MM.1S (cell line): ENCODE data around the gene TGFBR3.

Source experiments
- DNase-seq: peaks from one replicate; pipeline ENCODE4 v3.0.0-alpha.2; 2015
- H2AFZ ChIP-seq: fragments of 300-600 bp; sonication (generic); 2 replicates; pipeline ENCODE4 v1.6.0; 2016; ENCODE audit warnings: antibody characterized with exemption, low read length
- H3F3A ChIP-seq: fragments of 300-600 bp; sonication (generic); 2 replicates; pipeline ENCODE4 v1.6.1; 2016; ENCODE audit warnings: mild to moderate bottlenecking, antibody characterized with exemption, low read length, moderate library complexity, mixed read lengths; ENCODE audit not compliant: insufficient read depth
- H3K27ac ChIP-seq: fragments of 300-600 bp; sonication (generic); 2 replicates; pipeline ENCODE4 v1.5.1; 2016; ENCODE audit warnings: mild to moderate bottlenecking, low read length
- H3K27me3 ChIP-seq: fragments of 300-600 bp; sonication (generic); replicated peaks from 2 replicates; pipeline ENCODE4 v1.6.0; 2016; ENCODE audit warnings: low read length; ENCODE audit not compliant: insufficient read depth
- H3K36me3 ChIP-seq: fragments of 300-600 bp; sonication (generic); replicated peaks from 2 replicates; pipeline ENCODE4 v1.6.1; 2016; ENCODE audit warnings: mild to moderate bottlenecking, low read length, mixed read lengths; ENCODE audit not compliant: insufficient read depth
- H3K4me1 ChIP-seq: fragments of 300-600 bp; sonication (generic); 2 replicates; pipeline ENCODE4 v1.6.1; 2016; ENCODE audit warnings: low read length, mixed read lengths
- H3K4me2 ChIP-seq: fragments of 300-600 bp; sonication (generic); 2 replicates; pipeline ENCODE4 v1.6.0; 2016; ENCODE audit warnings: low read depth, low read length
- H3K4me3 ChIP-seq: fragments of 300-600 bp; sonication (generic); 2 replicates; pipeline ENCODE4 v1.5.1; 2016; ENCODE audit warnings: low read length, mixed read lengths
- H3K79me2 ChIP-seq: fragments of 300-600 bp; sonication (generic); 2 replicates; pipeline ENCODE4 v1.6.1; 2016; ENCODE audit warnings: mixed run types, low read length, mixed read lengths
- H3K9ac ChIP-seq: fragments of 300-600 bp; sonication (generic); 2 replicates; pipeline ENCODE4 v1.6.1; 2016; ENCODE audit warnings: low read length, mixed read lengths
- H3K9me2 ChIP-seq: fragments of 300-600 bp; sonication (generic); replicated peaks from 2 replicates; pipeline ENCODE4 v1.6.1; 2016; ENCODE audit warnings: mild to moderate bottlenecking, low read length, mixed read lengths; ENCODE audit not compliant: insufficient read depth
- H3K9me3 ChIP-seq: fragments of 300-600 bp; sonication (generic); replicated peaks from 2 replicates; pipeline ENCODE4 v1.6.1; 2016; ENCODE audit warnings: mild to moderate bottlenecking, low read length, mixed read lengths; ENCODE audit not compliant: insufficient read depth
- H4K20me1 ChIP-seq: fragments of 300-600 bp; sonication (generic); 2 replicates; pipeline ENCODE4 v1.6.1; 2016; ENCODE audit warnings: mild to moderate bottlenecking, low read length, moderate library complexity, mixed read lengths; ENCODE audit not compliant: insufficient read depth
- EZH2 ChIP-seq: fragments of 300-600 bp; sonication (generic); optimal IDR thresholded peaks from 2 replicates; pipeline ENCODE3; 2017; ENCODE audit warnings: low read depth, mild to moderate bottlenecking, antibody characterized with exemption, low read length, mixed read lengths
- EZH2phosphoT487 ChIP-seq: fragments of 300-600 bp; sonication (generic); IDR thresholded peaks from 2 replicates; pipeline ENCODE4 v1.6.1; 2018; ENCODE audit warnings: antibody characterized with exemption, low read length
- TF ChIP-seq, protein P1 (sequence below): fragments of 300-600 bp; sonication (generic); IDR thresholded peaks from 2 replicates; pipeline ENCODE4 v1.5.1; 2016; ENCODE audit warnings: antibody characterized with exemption, low read length, mixed read lengths

The TGFBR3 gene

DNA sequence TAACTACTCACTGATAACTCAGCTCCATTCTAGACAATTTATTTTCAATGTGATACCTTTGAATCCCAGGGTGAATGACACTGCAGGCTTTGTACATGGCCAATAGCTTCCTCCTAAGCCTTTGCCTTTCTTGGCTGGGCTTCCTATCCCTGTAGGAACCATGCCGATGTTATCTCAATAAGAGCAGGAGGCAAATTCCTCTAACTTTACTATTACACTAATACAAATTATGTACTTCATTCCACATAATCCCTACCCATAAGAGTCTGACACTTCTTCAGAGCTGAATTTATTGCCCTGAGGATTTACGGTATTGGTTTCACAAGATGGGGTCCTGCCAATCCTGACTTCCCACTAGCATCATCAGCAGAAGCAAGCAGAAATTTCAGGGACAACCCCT is 14.0 kb downstream of the TGFBR3 start:
- Histone ChIP-seq H3K27ac (no peak overlapping the region), H3K27me3 (no peaks in the 10 kb centered on the region), H3K36me3 (no peaks in the 10 kb centered on the region), H3K9ac (no peak overlapping the region), H3K4me3 (no peak overlapping the region), H4K20me1 (no peaks in the 10 kb centered on the region), H3K4me1 (no peaks in the 10 kb centered on the region; the same call in 1 of the 2 replicates), H2AFZ (no peak overlapping the region), H3K9me3 (no peaks in the 10 kb centered on the region), H3K79me2 (no peaks in the 10 kb centered on the region), H3K4me2 (no peak overlapping the region), H3F3A (no peaks in the 10 kb centered on the region), H3K9me2 (no peaks in the 10 kb centered on the region)
- DNase-seq = no peak
- no peak for TF ChIP-seq EZH2phosphoT487
- no peak for TF ChIP-seq EZH2
- TF ChIP-seq, protein P1, sequence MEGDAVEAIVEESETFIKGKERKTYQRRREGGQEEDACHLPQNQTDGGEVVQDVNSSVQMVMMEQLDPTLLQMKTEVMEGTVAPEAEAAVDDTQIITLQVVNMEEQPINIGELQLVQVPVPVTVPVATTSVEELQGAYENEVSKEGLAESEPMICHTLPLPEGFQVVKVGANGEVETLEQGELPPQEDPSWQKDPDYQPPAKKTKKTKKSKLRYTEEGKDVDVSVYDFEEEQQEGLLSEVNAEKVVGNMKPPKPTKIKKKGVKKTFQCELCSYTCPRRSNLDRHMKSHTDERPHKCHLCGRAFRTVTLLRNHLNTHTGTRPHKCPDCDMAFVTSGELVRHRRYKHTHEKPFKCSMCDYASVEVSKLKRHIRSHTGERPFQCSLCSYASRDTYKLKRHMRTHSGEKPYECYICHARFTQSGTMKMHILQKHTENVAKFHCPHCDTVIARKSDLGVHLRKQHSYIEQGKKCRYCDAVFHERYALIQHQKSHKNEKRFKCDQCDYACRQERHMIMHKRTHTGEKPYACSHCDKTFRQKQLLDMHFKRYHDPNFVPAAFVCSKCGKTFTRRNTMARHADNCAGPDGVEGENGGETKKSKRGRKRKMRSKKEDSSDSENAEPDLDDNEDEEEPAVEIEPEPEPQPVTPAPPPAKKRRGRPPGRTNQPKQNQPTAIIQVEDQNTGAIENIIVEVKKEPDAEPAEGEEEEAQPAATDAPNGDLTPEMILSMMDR = no peak

DNA sequence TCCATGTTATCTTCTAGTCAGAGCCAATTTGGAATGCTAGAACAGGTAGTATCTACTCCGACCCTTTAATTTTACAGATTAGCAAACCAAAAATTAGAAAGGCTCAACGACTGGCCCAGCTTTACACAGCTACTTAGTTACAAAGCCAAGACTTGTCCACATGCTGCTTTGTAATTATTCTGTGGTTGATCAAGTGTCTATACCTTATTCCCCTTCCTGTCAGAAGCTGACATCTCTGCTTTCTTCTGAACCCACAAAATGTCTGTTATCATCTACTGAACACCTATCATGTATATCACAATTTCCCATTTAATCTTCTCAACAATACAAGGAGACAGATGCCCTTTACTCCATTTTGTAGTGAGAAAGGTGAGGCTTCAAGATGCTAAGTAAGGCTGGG is 15.6 kb downstream of the TGFBR3 start:
- no peaks in the 10 kb centered on the region for H3K27me3 ChIP-seq
- TF ChIP-seq, protein P1 = no peak
- TF ChIP-seq EZH2 = no peak
- no peak for TF ChIP-seq EZH2phosphoT487
- no peak overlapping the region for H3K4me2 ChIP-seq
- H2AFZ ChIP-seq = no peak overlapping the region
- no peaks in the 10 kb centered on the region; the same call in 1 of the 2 replicates for H3K4me1 ChIP-seq
- H3K9me3 ChIP-seq = no peaks in the 10 kb centered on the region
- no peak for DNase-seq
- H3K4me3 ChIP-seq = no peak overlapping the region
- no peak overlapping the region for H3K9ac ChIP-seq
- no peak overlapping the region for H3K27ac ChIP-seq
- H3K36me3 ChIP-seq = no peaks in the 10 kb centered on the region
- no peaks in the 10 kb centered on the region for H3K9me2 ChIP-seq
- no peaks in the 10 kb centered on the region for H3K79me2 ChIP-seq
- no peaks in the 10 kb centered on the region for H3F3A ChIP-seq
- no peaks in the 10 kb centered on the region for H4K20me1 ChIP-seq

DNA sequence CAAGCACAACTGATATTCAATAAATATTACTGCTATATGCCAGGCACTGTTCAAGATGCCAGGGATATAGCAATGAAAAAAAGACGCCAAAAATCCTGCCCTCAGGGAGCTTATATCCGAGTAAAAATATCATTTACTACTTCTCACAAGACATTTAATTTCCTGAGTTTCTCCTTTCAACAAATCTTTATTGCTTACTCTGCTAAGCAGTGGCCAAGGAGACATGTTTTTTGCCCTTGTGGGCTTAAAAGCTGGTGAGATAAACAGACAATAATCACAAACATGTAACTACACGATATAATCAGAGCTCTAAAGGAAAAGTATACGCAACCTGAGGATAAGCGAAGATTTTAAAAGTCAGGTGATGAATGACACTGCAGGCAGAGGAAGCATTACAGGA is 19.5 kb downstream of the TGFBR3 start:
- no peak overlapping the region for H3K27ac ChIP-seq
- TF ChIP-seq EZH2 = no peak
- TF ChIP-seq EZH2phosphoT487 = no peak
- TF ChIP-seq, protein P1 = no peak
- no peak overlapping the region for H2AFZ ChIP-seq
- H3K36me3 ChIP-seq = no peaks in the 10 kb centered on the region
- no peaks in the 10 kb centered on the region for H3K9me2 ChIP-seq
- DNase-seq = no peak
- H3K4me1 ChIP-seq = 0 out of 2 replicates have a peak, but pooled peaks cover 5% of the 10 kb centered on the region
- no peaks in the 10 kb centered on the region for H3K9me3 ChIP-seq
- H3F3A ChIP-seq = no peaks in the 10 kb centered on the region
- H3K4me2 ChIP-seq = no peak overlapping the region
- H3K4me3 ChIP-seq = no peak overlapping the region
- no peaks in the 10 kb centered on the region for H3K79me2 ChIP-seq
- no peaks in the 10 kb centered on the region for H4K20me1 ChIP-seq
- H3K9ac ChIP-seq = no peak overlapping the region
- no peaks in the 10 kb centered on the region for H3K27me3 ChIP-seq
